Measurements from ENCODE around the gene RAB6B. TPM values are rescaled to one million over a fixed set of nuclear protein-coding genes. Genes with fewer than 3 reads are reported as not detected.

RAB6B gene
- total and polyA plus RNA-seq, 2 experiments from 2014 or later, result 2.6 to 9.1 TPM

DNA sequence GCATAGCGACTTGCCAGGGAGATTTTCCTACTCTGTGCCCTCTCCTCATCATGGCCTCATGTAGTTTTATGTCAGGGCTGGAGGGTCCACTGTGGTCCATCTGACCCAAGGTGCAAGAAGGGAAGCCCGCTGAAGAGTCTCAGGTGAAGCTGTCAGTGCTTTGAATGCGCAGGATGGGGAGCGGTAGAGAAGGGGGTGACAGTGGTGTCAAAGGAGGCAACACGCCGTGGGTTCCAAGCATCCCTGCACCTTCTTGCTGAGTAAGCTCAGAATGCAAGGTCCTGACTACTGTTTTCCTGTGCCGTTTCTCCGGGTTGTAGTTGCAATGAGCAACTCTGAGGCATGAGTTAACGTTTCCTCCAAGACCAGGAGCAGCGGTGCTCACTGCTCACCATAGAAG, 44.9 kb upstream of the RAB6B start:
- no peak overlapping the region for H3K4me3 ChIP-seq

DNA sequence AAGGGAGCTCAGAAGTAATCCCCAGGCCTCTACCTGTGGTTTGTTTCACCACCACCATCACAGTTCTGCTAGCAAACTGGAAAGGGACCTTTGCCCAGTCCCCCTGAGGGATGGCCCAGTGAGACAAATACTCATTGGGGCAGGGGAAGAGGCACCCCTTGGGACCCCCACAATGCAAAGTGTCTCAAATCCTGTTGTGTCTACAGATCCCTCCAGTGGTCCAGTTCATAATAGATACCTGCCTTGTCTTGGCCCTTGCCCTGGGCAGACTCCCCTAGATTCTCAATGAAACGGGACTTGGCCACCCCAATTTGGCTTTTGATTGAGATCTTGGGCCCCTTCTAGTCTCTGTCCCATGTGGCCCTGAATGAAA, 43.8 kb upstream of the RAB6B start:
- Histone ChIP-seq H3K79me2 (no peaks in the 10 kb centered on the region), H2AFZ (no peak overlapping the region), H3K4me3 (no peak overlapping the region), H3K4me2 (no peak overlapping the region), H3K4me1 (ENCODE audit: insufficient read depth) (peaks cover 18% of the 10 kb centered on the region), H3K27me3 (no peaks in the 10 kb centered on the region), H3K9me3 (ENCODE audit: low read depth) (no peaks in the 10 kb centered on the region), H3K9me2 (replicated peaks; ENCODE audit: insufficient read depth) (no peaks in the 10 kb centered on the region), H3K36me3 (replicated peaks; ENCODE audit: insufficient read depth, low read depth) (no peaks in the 10 kb centered on the region), H3K27ac (no peak overlapping the region), H4K20me1 (ENCODE audit: insufficient read depth, poor library complexity, severe bottlenecking) (no peaks in the 10 kb centered on the region)
- no peak for TF ChIP-seq EZH2phosphoT487 (IDR thresholded peaks at IDR 0.05; ENCODE audit: low read depth, severe bottlenecking, unreplicated experiment)
- WGBS (ENCODE audit: low lambda C conversion rate, missing lambda C conversion rate), result 96% methylated on average over 1 of the region's 1 CpG
- no peak for DNase-seq (ENCODE audit: low spot score)

More for the DNA sequence above, 44.9 kb upstream of the RAB6B start:
- H4K20me1 ChIP-seq (ENCODE audit: insufficient read depth, poor library complexity, severe bottlenecking), result no peaks in the 10 kb centered on the region
- peaks cover 28% of the 10 kb centered on the region for H3K4me1 ChIP-seq (ENCODE audit: insufficient read depth)
- H3K27me3 ChIP-seq, result no peaks in the 10 kb centered on the region
- H3K4me2 ChIP-seq, result no peak overlapping the region
- no peaks in the 10 kb centered on the region for H3K36me3 ChIP-seq (replicated peaks; ENCODE audit: insufficient read depth, low read depth)
- H2AFZ ChIP-seq, result no peak overlapping the region
- H3K9me3 ChIP-seq (ENCODE audit: low read depth), result no peaks in the 10 kb centered on the region
- H3K79me2 ChIP-seq, result no peaks in the 10 kb centered on the region
- no peak for DNase-seq (ENCODE audit: low spot score)
- TF ChIP-seq EZH2 (IDR thresholded peaks at IDR 0.05; ENCODE audit: borderline replicate concordance) (no peak), EZH2phosphoT487 (IDR thresholded peaks at IDR 0.05; ENCODE audit: low read depth, severe bottlenecking, unreplicated experiment) (no peak)
- TF ChIP-seq, protein P1, sequence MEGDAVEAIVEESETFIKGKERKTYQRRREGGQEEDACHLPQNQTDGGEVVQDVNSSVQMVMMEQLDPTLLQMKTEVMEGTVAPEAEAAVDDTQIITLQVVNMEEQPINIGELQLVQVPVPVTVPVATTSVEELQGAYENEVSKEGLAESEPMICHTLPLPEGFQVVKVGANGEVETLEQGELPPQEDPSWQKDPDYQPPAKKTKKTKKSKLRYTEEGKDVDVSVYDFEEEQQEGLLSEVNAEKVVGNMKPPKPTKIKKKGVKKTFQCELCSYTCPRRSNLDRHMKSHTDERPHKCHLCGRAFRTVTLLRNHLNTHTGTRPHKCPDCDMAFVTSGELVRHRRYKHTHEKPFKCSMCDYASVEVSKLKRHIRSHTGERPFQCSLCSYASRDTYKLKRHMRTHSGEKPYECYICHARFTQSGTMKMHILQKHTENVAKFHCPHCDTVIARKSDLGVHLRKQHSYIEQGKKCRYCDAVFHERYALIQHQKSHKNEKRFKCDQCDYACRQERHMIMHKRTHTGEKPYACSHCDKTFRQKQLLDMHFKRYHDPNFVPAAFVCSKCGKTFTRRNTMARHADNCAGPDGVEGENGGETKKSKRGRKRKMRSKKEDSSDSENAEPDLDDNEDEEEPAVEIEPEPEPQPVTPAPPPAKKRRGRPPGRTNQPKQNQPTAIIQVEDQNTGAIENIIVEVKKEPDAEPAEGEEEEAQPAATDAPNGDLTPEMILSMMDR (IDR thresholded peaks at IDR 0.05; ENCODE audit: poor library complexity), result no peak
- H3K27ac ChIP-seq, result no peak overlapping the region
- no peaks in the 10 kb centered on the region for H3K9me2 ChIP-seq (replicated peaks; ENCODE audit: insufficient read depth)
- 95% methylated on average over 10 of the region's 10 CpGs for WGBS (ENCODE audit: low lambda C conversion rate, missing lambda C conversion rate)

DNA sequence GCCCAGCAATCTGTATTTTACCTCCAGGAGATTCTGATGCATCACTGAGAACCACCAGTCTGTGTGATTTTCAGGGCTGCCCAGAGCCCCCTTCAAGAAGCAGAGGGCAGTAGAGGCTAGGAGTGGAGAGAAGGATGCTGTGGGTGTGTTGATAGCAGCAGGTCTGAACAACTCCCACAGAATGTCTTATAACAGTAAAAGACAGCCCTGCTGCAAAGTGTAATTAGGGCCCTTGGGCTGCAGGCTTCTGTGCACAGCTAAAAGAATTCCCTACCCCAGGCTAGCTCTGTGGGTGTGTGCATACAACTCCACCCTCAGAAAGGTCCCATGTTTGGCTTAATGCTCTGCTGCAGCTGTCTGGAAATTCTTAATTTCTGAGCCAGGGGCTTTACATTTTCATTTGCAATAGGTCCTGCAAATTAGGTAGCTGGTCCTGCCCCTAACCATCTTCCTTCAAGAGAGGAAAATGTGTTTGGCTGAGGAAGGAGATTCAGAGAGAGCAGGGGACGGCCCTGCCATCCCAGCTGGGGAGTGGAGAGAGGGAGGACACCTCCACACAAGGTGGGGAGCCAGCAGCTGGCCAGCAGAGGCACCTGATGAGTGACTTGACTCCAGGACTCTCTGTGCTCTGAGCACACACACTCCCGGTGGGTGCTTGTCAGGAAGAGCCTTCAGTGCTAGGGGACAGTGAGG, 43.2 kb upstream of the RAB6B start:
- Histone ChIP-seq H3K4me2 (no peak overlapping the region), H3K27ac (no peak overlapping the region), H2AFZ (no peak overlapping the region), H3K9me2 (replicated peaks; ENCODE audit: insufficient read depth) (no peaks in the 10 kb centered on the region), H4K20me1 (ENCODE audit: insufficient read depth, poor library complexity, severe bottlenecking) (no peaks in the 10 kb centered on the region), H3K9me3 (ENCODE audit: low read depth) (no peaks in the 10 kb centered on the region), H3K4me3 (no peak overlapping the region), H3K79me2 (no peaks in the 10 kb centered on the region), H3K36me3 (replicated peaks; ENCODE audit: insufficient read depth, low read depth) (no peaks in the 10 kb centered on the region), H3K27me3 (no peaks in the 10 kb centered on the region), H3K4me1 (ENCODE audit: insufficient read depth) (peaks cover 16% of the 10 kb centered on the region)
- TF ChIP-seq EZH2phosphoT487 (IDR thresholded peaks at IDR 0.05; ENCODE audit: low read depth, severe bottlenecking, unreplicated experiment) (no peak), EZH2 (IDR thresholded peaks at IDR 0.05; ENCODE audit: borderline replicate concordance) (no peak)
- TF ChIP-seq, protein P1 (IDR thresholded peaks at IDR 0.05; ENCODE audit: poor library complexity), result no peak
- no peak for DNase-seq (ENCODE audit: low spot score)
- WGBS (ENCODE audit: low lambda C conversion rate, missing lambda C conversion rate), result 81% methylated on average over 2 of the region's 2 CpGs

DNA sequence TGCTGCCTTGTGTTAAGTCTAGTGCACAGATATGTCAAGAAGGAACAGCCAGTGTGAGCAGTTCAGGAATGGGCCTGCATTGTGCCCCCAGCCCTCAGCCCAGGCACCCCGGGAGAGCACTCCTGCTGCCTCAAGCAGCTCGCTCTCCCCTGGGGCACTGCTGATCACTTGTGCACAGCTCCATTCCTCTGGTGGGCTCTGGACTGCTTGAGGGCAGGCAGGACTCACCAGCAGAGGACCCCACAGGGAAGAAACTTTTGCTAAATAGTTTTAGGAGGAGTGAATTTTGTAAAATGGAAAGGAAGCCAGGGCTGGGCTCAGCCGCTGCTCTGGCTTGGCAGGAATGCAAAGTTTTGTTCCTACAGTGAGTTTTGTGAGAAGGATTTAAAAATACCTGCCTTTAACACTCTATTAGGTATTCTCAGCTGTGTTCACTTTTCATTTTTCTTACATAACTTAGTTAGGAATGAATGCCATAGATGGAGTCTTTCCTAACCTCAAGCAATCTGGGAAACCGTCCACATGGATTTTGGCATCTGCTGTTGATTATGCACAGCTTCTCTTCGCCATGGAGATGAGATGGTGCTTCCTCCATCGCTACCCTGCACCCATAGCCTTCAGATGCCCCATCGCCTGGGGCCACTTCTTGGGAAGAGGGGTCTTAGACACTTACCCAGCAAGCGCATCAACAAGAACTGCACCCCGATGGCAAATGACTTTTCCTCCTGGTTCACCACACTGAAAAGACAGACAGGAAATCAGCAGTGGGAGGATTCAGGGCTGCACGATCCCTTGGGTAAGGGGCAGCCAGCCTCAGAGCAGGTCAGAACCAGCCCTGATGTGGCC, 42.3 kb upstream of the RAB6B start:
- no peaks in the 10 kb centered on the region for H3K9me2 ChIP-seq (replicated peaks; ENCODE audit: insufficient read depth)
- H3K4me2 ChIP-seq, result no peak overlapping the region
- no peak overlapping the region for H2AFZ ChIP-seq
- H3K36me3 ChIP-seq (replicated peaks; ENCODE audit: insufficient read depth, low read depth), result no peaks in the 10 kb centered on the region
- TF ChIP-seq EZH2phosphoT487 (IDR thresholded peaks at IDR 0.05; ENCODE audit: low read depth, severe bottlenecking, unreplicated experiment), result no peak
- TF ChIP-seq, protein P1 (IDR thresholded peaks at IDR 0.05; ENCODE audit: poor library complexity), result no peak
- no peak for DNase-seq (ENCODE audit: low spot score)
- no peak overlapping the region for H3K27ac ChIP-seq
- peaks cover 6% of the 10 kb centered on the region for H3K4me1 ChIP-seq (ENCODE audit: insufficient read depth)
- no peaks in the 10 kb centered on the region for H3K9me3 ChIP-seq (ENCODE audit: low read depth)
- H3K79me2 ChIP-seq, result no peaks in the 10 kb centered on the region
- no peak overlapping the region for H3K4me3 ChIP-seq
- H4K20me1 ChIP-seq (ENCODE audit: insufficient read depth, poor library complexity, severe bottlenecking), result no peaks in the 10 kb centered on the region
- WGBS (ENCODE audit: low lambda C conversion rate, missing lambda C conversion rate), result 75% methylated on average over 10 of the region's 10 CpGs
- no peaks in the 10 kb centered on the region for H3K27me3 ChIP-seq
